Activated T-cell treated with anti-CD3 and anti-CD28 coated beads, Interleukin-2, amount 50 U/mL, for 72 hours (primary cell): Measurements from ENCODE around the gene GRID1. TPM values are rescaled to one million over a fixed set of nuclear protein-coding genes. Genes with fewer than 3 reads are reported as not detected.
A peak's percentile ranks its signal among the peaks of the same experiment; 100 is the strongest.
"Not testable (repeated sequence)": the region's sequence is repeated elsewhere in the genome, so short reads cannot be mapped to it uniquely, and the experiment has no call there.

Experiments
- ATAC-seq, 2 donors: fragments of 150-1000 bp; cut with Tn5 transposase; replicated peaks in 1 of 2; 2 replicates each; pipeline ENCODE4 v1.10.0; 2021; ENCODE audit warnings: moderate library complexity in 2 of 2, mild to moderate bottlenecking in 1 of 2
- DNase-seq, 2 donors: peaks; one replicate each; pipeline ENCODE4 v3.0.0; 2021 to 2022; ENCODE audit warnings: mixed read lengths in 1 of 2
- H3K27ac Mint-ChIP-seq: one replicate; pipeline ENCODE4 v1.8.0; 2022; ENCODE audit warnings: mild to moderate bottlenecking, moderate library complexity, mixed read lengths
- H3K27me3 Mint-ChIP-seq: one replicate; pipeline ENCODE4 v1.8.0; 2022; ENCODE audit warnings: low read depth, mixed read lengths
- H3K36me3 Mint-ChIP-seq, 2 donors: one replicate each; pipeline ENCODE4 v1.8.0; 2022; ENCODE audit warnings: mixed read lengths in 2 of 2, mild to moderate bottlenecking in 1 of 2; ENCODE audit not compliant: insufficient read depth in 2 of 2
- H3K4me1 Mint-ChIP-seq: one replicate; pipeline ENCODE4 v1.8.0; 2022; ENCODE audit warnings: low read depth, mixed read lengths
- H3K4me3 Mint-ChIP-seq, 2 donors: one replicate each; pipeline ENCODE4 v1.8.0; 2022; ENCODE audit warnings: mild to moderate bottlenecking in 2 of 2, mixed read lengths in 2 of 2, moderate library complexity in 2 of 2
- H3K9me3 Mint-ChIP-seq, 2 donors: one replicate each; pipeline ENCODE4 v1.8.0; 2022; ENCODE audit warnings: mixed read lengths in 2 of 2
- total RNA-seq, 2 donors: library from RNA; stranded (reverse); gene quantifications; one replicate each; pipeline ENCODE4 v1.2.3, GENCODE V29; 2022

Gene GRID1
- total RNA-seq, 2 donors from 2014 or later, result not detected

DNA sequence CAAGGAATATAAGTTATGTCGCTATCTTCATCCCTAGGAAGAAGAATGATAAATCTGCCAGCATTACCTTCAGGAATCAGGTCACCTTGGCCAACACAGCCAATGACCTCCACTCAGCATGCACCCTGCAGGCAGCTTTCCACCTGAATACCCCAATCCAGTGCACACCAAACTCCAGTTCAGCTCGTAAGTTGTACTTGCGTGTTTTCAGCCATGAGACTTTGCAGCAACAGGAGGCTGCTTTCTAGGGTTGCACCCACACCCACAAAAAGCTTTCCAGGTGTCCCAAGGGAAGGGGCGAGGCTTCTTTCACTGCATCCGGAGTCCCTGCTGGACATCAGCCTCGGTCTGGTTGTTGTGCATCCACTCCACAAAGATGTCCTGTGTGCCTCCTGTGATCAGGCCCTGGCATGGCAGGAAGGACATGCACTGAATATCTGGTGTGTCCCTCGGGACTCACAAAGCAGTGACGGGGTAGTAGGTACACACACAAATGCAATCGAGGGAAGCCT is 282.9 kb downstream of the GRID1 start:
- DNase-seq (no peak), ATAC-seq (no peak)
- peaks cover 19% of the 10 kb centered on the region for H3K27me3 Mint-ChIP-seq
- H3K9me3 Mint-ChIP-seq, result no peaks in the 10 kb centered on the region
- no peaks in the 10 kb centered on the region for H3K4me1 Mint-ChIP-seq
- no peak overlapping the region for H3K27ac Mint-ChIP-seq
- H3K36me3 Mint-ChIP-seq, result no peaks in the 10 kb centered on the region
- no peak overlapping the region for H3K4me3 Mint-ChIP-seq

DNA sequence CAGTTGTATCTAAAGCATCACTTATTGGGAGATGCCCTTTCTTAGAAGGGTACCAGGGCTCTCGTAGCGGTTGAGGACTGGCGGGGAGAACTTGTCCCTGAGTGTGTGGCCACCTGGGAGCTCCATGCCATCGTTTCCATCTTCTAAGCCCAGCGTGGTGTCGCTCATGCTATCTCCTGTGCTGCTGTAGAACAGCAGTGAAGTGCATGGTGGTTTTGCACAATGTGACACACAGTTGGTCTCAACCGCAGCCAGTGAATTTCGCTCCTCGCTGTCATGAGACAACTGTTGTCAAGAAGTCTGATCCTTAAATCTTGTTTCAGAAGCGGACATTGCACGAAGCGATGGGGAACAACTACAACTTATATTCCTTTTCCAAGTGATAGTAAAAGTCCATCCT is 283.4 kb downstream of the GRID1 start:
- Mint-ChIP-seq H3K27ac (no peak overlapping the region), H3K9me3 (no peaks in the 10 kb centered on the region), H3K27me3 (peaks cover 14% of the 10 kb centered on the region), H3K4me1 (no peaks in the 10 kb centered on the region), H3K4me3 (no peak overlapping the region), H3K36me3 (no peaks in the 10 kb centered on the region)
- ATAC-seq (no peak), DNase-seq (no peak)

DNA sequence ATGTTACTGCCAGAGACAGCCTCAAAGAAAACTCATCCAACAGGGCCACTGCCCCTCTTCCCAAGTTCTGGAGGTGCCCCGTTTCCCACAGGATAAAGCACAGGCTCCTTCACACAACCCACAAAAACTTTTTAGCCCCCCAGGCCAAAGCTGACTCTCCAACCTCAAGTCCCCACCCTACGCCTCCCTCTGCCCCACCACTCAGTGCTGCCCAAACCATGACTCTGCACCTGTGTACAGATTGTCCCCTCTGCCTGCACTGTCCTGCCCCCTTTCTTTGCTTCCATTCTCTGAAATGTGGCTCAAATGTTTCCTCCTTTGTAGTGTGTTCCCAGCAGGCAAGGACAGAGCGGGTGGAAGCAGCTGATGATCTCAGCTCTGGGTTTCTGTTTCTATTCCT is 284.0 kb downstream of the GRID1 start:
- Mint-ChIP-seq H3K36me3 (no peaks in the 10 kb centered on the region), H3K9me3 (no peaks in the 10 kb centered on the region), H3K27ac (no peak overlapping the region), H3K4me1 (no peaks in the 10 kb centered on the region), H3K27me3 (peaks cover 9% of the 10 kb centered on the region), H3K4me3 (no peak overlapping the region)
- no peak for ATAC-seq
- DNase-seq, result no peak

DNA sequence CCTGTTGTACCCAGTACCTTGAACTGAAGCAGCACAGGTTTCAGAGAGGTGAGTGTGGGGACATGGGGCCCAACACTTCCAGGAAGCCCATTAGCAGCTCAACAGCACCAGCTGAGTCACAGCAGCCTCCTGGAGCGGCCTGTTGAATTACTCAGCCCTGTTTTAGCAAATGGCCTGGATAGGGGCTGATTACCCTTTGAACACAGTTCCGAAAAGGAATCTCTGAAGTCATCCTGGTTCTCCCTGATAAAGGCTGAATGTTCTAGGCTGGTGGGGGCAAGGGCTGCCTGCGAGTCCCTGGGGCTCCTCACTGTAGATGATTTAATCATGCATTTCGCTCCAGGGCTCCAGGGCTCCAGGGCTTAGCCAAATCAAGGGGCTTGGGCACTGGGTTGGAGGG is 287.5 kb downstream of the GRID1 start:
- peak in 1 of 2 donors; percentile 47 for ATAC-seq
- DNase-seq, result no peak

DNA sequence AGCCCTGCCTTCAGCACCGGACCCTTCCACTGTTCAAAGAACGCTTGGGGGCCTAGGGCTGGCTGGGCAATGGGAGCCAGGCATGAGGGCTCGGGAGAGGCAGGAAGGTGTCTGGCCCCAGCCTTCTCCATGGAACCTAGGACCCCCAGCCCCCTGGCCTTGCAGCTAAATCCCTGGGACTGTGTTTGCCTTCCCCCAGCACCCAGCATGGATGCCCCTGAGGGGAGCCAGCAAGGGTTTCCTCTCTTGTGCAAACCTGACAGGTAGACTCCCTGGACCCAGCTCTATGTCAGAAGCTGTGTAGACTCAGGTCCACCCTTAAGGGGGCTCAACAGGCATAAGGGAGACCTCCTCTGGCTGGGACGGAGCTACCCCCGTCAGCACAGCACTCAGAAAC is 288.0 kb downstream of the GRID1 start:
- DNase-seq (no peak), ATAC-seq (no peak)
- H3K27ac Mint-ChIP-seq, result no peak overlapping the region

More for the DNA sequence above, 287.5 kb downstream of the GRID1 start:
- H3K27ac Mint-ChIP-seq, result no peak overlapping the region
- no peak overlapping the region for H3K4me3 Mint-ChIP-seq
- H3K9me3 Mint-ChIP-seq, result peaks cover 0 to 2% of the 10 kb centered on the region in 2 donors
- H3K4me1 Mint-ChIP-seq, result no peaks in the 10 kb centered on the region
- no peaks in the 10 kb centered on the region for H3K36me3 Mint-ChIP-seq
- peaks cover 10% of the 10 kb centered on the region for H3K27me3 Mint-ChIP-seq

DNA sequence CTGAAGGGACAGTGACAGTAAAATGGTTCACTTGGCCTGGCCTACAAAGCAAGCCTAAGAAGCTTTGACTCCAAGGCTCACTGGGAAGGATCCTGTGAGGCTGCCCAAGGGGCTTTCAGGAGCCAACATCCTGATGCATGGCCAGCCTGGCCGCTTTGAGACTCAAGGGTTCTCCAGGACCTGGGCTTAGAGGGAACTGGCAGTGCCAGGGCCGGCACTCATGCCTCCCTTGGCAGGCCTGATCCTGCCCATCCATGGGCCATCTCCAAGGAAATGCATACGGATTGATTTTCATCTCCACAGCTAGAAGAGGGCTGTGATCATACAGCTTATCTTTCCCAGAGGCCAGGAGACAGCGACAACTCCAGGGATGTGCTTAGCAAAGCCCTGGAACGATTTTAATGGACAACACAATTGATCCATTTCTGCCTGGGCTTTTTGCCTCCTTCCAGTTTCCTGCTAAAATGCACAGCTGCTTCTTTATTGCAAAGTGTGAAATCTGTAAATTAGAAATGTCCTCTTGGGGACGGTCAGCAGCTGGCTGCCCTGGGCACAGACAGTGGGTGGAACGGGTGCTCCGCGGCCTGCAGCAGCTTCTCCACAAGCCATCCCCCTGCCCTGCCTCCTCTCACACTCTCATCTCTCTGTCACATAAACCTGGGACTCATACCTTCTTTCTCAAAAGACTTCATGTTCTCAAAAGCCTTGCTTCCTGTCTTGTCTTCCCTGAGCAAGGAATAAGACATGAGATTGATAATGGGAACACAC is 288.5 kb downstream of the GRID1 start:
- H3K27ac Mint-ChIP-seq, result no peak overlapping the region
- peaks cover 11% of the 10 kb centered on the region for H3K27me3 Mint-ChIP-seq
- H3K36me3 Mint-ChIP-seq, result no peaks in the 10 kb centered on the region
- H3K4me3 Mint-ChIP-seq, result no peak overlapping the region
- ATAC-seq (no peak), DNase-seq (no peak)
- peaks cover 0 to 2% of the 10 kb centered on the region in 2 donors for H3K9me3 Mint-ChIP-seq
- H3K4me1 Mint-ChIP-seq, result no peaks in the 10 kb centered on the region

More for the DNA sequence above, 288.0 kb downstream of the GRID1 start:
- Mint-ChIP-seq H3K4me1 (no peaks in the 10 kb centered on the region), H3K36me3 (no peaks in the 10 kb centered on the region), H3K27me3 (peaks cover 11% of the 10 kb centered on the region), H3K4me3 (no peak overlapping the region), H3K9me3 (peaks cover 0 to 2% of the 10 kb centered on the region in 2 donors)

DNA sequence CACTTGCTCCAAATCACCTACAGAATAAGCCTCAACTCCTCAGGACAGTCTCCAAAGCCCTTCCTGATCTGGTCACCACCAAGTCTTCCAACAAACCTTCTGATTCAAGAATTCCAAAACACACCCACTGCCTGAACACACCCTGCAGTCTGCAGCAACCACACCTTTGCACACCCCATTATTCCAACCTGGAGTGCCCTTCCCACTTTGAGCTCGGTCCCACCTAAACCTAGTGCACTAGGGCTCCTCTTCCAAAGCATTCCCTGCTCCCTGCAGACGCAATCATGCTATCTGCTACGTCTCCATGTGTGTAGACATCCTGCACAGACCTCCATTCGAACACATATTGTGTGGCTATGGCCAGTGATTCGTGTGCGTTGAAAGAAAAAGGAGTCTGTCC is 289.3 kb downstream of the GRID1 start:
- H3K4me1 Mint-ChIP-seq, result no peaks in the 10 kb centered on the region
- peaks cover 11% of the 10 kb centered on the region for H3K27me3 Mint-ChIP-seq
- no peak overlapping the region for H3K27ac Mint-ChIP-seq
- ATAC-seq (no peak), DNase-seq (no peak)
- peaks cover 0 to 2% of the 10 kb centered on the region in 2 donors for H3K9me3 Mint-ChIP-seq
- no peaks in the 10 kb centered on the region for H3K36me3 Mint-ChIP-seq
- no peak overlapping the region for H3K4me3 Mint-ChIP-seq

DNA sequence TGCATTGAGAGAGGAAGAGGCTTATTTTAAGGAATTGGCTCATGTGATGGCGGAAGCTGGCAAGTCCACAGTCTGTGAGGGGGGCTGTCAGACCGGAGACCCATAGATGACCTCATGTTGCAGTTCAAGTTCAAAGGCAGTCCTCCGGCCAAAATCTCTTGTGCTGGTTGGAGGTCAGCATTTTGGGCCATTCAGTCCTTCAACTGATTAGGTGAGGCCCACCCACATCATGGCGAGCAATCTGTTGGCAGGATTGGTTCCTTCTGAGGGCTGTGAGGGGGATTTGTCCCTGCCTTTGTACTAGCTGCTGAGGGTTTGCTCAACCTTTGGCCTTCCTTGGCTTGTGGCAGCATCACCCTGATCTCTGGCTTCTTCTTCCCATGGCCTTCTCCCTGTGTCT is 290.1 kb downstream of the GRID1 start:
- not testable (repeated sequence) for DNase-seq, H3K4me1 Mint-ChIP-seq, H3K9me3 Mint-ChIP-seq, ATAC-seq, H3K4me3 Mint-ChIP-seq, H3K36me3 Mint-ChIP-seq, H3K27ac Mint-ChIP-seq
- H3K27me3 Mint-ChIP-seq, result peaks cover 16% of the 10 kb centered on the region

DNA sequence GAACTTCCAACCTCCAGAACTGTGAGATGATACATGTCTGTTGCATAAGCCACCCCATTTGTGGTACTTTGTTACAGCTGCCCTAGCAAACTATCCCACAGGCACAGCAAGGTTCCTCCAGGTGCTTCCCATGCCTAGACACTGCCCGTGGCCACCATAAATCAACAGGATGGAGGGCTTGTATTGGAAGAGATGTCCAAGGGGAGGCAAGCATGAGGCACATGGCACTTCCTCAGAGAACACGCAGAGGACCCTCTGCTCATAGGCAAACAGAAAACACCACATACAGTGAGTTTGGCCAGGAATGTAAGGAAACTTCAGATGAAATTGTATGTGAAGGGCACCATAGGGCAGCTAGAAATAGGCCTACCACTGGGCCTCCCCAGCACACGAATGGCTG is 291.1 kb downstream of the GRID1 start:
- no peaks in the 10 kb centered on the region for H3K36me3 Mint-ChIP-seq
- H3K4me1 Mint-ChIP-seq, result no peaks in the 10 kb centered on the region
- H3K27ac Mint-ChIP-seq, result no peak overlapping the region
- H3K4me3 Mint-ChIP-seq, result no peak overlapping the region
- ATAC-seq (no peak), DNase-seq (no peak)
- peaks cover 17% of the 10 kb centered on the region for H3K27me3 Mint-ChIP-seq
- peaks cover 0 to 2% of the 10 kb centered on the region in 2 donors for H3K9me3 Mint-ChIP-seq

DNA sequence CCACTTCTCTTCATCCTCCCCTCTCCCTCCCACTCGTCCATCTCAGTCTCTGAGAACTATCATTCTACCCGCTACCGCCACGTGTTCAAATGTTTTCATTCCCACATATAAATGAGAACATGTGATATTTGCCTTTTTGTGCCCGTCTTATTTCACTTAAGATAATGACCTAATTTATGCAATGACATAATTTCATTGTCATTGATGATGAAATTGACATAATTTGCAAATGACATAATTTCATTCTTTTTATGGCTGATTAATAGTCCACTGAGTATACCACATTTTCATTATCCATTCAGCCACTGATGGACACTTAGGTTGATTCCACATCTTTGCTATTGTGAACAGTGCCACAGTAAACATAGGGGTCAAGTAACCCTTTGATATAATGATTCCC is 292.3 kb downstream of the GRID1 start:
- Mint-ChIP-seq H3K36me3 (no peaks in the 10 kb centered on the region), H3K4me1 (no peaks in the 10 kb centered on the region), H3K27me3 (peaks cover 17% of the 10 kb centered on the region), H3K9me3 (peaks cover 0 to 2% of the 10 kb centered on the region in 2 donors), H3K4me3 (no peak overlapping the region), H3K27ac (no peak overlapping the region)
- ATAC-seq (no peak), DNase-seq (no peak)

DNA sequence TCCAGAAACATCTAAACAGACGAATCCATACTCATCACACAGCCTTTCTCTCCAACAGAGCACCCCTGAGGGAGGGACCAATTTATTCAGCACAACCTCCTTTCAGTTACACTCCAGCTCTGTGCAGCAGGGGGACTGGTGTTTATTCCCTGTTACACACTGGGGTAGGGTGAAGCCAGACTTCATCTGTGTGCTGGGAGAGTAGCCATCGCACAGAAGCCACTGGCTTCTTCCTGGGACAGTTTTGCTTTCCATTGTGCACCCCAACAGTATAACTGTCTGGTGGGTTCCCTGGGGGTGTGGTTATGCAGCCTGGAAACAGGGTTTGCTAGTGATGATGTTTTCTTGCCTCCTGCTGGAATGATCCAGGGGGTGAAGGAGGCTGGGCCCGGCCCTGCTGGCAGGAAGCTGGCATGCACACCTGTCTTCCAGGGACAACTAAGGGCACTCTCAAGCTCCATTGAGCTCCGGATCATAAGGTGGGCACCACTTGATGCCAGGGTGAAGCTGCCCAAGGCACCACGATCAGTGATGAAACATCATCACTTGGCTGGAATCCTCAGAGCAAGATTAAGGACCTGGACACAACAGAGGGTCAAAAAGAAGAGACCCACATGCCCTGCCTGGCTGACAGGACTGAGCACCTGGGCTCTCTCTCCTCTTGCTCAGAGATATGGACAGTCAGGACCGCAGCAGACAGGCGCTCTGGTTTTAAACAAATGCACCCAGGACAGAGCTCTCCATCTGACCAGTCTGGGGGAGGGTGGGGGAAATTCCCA is 293.2 kb downstream of the GRID1 start:
- Mint-ChIP-seq H3K27me3 (peaks cover 17% of the 10 kb centered on the region), H3K27ac (no peak overlapping the region), H3K4me1 (no peaks in the 10 kb centered on the region), H3K9me3 (peaks cover 0 to 2% of the 10 kb centered on the region in 2 donors), H3K4me3 (no peak overlapping the region), H3K36me3 (no peaks in the 10 kb centered on the region)
- DNase-seq (no peak), ATAC-seq (no peak)

DNA sequence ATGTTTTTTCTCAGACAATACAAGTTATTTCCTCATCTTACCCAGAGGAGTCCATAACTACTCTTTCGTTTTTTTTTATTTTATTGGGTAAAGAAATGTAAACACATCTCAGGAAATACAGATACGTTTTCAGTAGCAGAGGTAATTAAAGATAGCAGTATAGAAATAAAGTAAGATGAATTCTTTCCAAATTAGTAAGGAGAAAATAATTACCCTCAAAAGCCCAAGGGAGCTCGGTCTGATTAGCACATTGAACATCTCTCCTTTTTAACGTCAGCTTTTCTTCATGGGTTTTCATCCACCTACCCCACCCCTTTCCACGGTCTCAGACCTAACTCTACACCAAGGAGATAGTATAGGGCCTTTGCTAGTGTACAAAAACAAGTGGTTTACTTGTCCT is 294.2 kb downstream of the GRID1 start:
- ATAC-seq, result no peak
- DNase-seq, result no peak
- H3K9me3 Mint-ChIP-seq, result peaks cover 0 to 2% of the 10 kb centered on the region in 2 donors
- no peaks in the 10 kb centered on the region for H3K36me3 Mint-ChIP-seq
- no peak overlapping the region for H3K27ac Mint-ChIP-seq
- H3K4me3 Mint-ChIP-seq, result no peak overlapping the region
- peaks cover 15% of the 10 kb centered on the region for H3K27me3 Mint-ChIP-seq
- no peaks in the 10 kb centered on the region for H3K4me1 Mint-ChIP-seq

DNA sequence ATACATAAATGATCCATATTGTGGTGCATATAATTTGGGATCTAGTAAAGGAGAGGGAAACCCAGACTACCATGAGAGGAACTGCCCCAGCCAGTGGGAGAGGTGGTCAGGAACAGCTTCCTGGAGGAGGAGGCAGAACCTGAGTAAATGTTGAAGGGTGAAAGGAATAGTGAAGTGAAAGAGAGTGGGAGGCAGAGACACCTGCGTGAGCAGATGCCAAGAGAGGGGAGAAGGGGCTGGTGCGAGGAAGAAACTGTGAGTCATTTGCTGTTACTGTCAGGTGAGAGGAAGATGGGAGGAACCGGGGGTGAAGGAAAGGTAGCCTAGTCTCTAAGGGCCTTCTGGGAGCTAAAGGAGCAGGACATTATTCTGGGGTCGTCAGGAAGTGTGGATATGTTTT is 294.8 kb downstream of the GRID1 start:
- Mint-ChIP-seq H3K9me3 (peaks cover 0 to 2% of the 10 kb centered on the region in 2 donors), H3K27me3 (peaks cover 12% of the 10 kb centered on the region), H3K27ac (no peak overlapping the region), H3K36me3 (no peaks in the 10 kb centered on the region), H3K4me3 (no peak overlapping the region), H3K4me1 (no peaks in the 10 kb centered on the region)
- DNase-seq (no peak), ATAC-seq (no peak)
